Tibial nerve (tissue), 4 donors: ENCODE data around the gene KLC1. TPM values are rescaled to one million over a fixed set of nuclear protein-coding genes. Genes with fewer than 3 reads are reported as not detected.
A peak's percentile ranks its signal among the peaks of the same experiment; 100 is the strongest.

Experiments used
- DNase-seq, 2 donors: peaks; one replicate each; pipeline ENCODE4 v3.0.0-alpha.2; 2019; ENCODE audit warnings: low spot score in 2 of 2
- H3K27ac ChIP-seq, 4 donors: fragments of 200-600 bp; sonication (generic) in 3 of 4; one replicate each; pipeline ENCODE4 v1.5.1; 2017 to 2019; ENCODE audit warnings: mild to moderate bottlenecking in 1 of 4
- H3K27me3 ChIP-seq, 2 donors: fragments of 200-600 bp; sonication (generic) in 1 of 2; one replicate each; pipeline versions ENCODE4 v1.5.1 to v1.6.0; 2017 to 2019
- H3K36me3 ChIP-seq, 3 donors: fragments of 200-600 bp; sonication (generic); one replicate each; pipeline ENCODE4 v1.5.1; 2018 to 2019
- H3K4me1 ChIP-seq, 4 donors: fragments of 200-600 bp; sonication (generic) in 3 of 4; one replicate each; pipeline ENCODE4 v1.5.1; 2017 to 2019
- H3K4me3 ChIP-seq, 4 donors: fragments of 200-600 bp; sonication (generic) in 3 of 4; one replicate each; pipeline ENCODE4 v1.5.1; 2017 to 2019; ENCODE audit warnings: mild to moderate bottlenecking in 1 of 4, moderate library complexity in 1 of 4
- H3K9me3 ChIP-seq, 4 donors: fragments of 200-600 bp; sonication (generic) in 3 of 4; one replicate each; pipeline ENCODE4 v1.5.1; 2017 to 2019
- EP300 ChIP-seq, 2 donors: sonication (generic); formaldehyde crosslinking; IDR thresholded peaks; one replicate each; pipeline ENCODE4 v1.6.1; 2017; ENCODE audit warnings: antibody characterized with exemption in 2 of 2, mild to moderate bottlenecking in 1 of 2
- POLR2A ChIP-seq, 2 donors: fragments of 450-650 bp; IDR thresholded peaks; one replicate each; pipeline ENCODE4 v1.6.1; 2017; ENCODE audit warnings: antibody characterized with exemption in 2 of 2, mild to moderate bottlenecking in 2 of 2, moderate library complexity in 2 of 2
- WGBS, 2 donors: methylation state at CpG; one replicate each; pipeline ENCODE4 v1.1.5; 2018; 5-methylcytosine and 5-hydroxymethylcytosine counted together
- small RNA-seq: library from RNA; depleted of rRNA; stranded (forward); fragments of <200 nt; gene quantifications from one replicate; pipeline ENCODE3, GENCODE V24; 2016
- total RNA-seq, 4 donors: library from RNA; depleted of rRNA; stranded (reverse); fragments of >200 nt; gene quantifications; one replicate each; pipeline ENCODE4 v1.1.0, GENCODE V29; 2016
- TF ChIP-seq, protein P1 (sequence below), 5 experiments: fragments of 200-600 bp in 3 of 5; fragments of 450-650 bp in 2 of 5; sonication (generic) in 3 of 5; IDR thresholded peaks; one replicate each; pipeline ENCODE4 v1.5.1; 2016 to 2019; ENCODE audit warnings: antibody characterized with exemption in 5 of 5, mild to moderate bottlenecking in 3 of 5, moderate library complexity in 2 of 5

The KLC1 gene
- total RNA-seq, 4 donors from 2014 or later: 402 to 561 (median 495) TPM

DNA sequence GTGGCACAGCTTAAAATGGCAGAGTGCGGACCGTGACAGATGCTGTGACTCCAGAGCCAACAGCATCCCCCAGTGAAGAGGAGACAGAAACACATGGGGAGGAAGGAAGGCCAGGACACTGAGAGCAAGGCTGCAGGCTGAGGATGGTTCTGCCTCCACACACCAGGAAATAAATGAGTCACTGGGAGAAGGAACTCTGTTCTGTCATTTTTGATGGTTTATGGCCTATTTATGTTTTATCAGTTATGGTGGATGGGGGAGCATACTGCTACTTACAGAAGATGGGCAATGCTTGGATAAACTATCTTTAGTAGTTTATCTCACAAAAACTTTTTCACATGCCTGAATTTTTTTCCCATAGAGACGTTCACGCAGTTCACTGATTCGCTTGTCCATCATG, 120.4 kb downstream of the KLC1 start:
- H3K36me3 ChIP-seq: peaks cover 0 to 44% (median 0%) of the 10 kb centered on the region in 3 donors
- WGBS, 2 donors: 84 to 92% methylated on average over 5 of the region's 5 CpGs
- no peak for TF ChIP-seq EP300 (IDR thresholded peaks at IDR 0.05)
- TF ChIP-seq, protein P1, sequence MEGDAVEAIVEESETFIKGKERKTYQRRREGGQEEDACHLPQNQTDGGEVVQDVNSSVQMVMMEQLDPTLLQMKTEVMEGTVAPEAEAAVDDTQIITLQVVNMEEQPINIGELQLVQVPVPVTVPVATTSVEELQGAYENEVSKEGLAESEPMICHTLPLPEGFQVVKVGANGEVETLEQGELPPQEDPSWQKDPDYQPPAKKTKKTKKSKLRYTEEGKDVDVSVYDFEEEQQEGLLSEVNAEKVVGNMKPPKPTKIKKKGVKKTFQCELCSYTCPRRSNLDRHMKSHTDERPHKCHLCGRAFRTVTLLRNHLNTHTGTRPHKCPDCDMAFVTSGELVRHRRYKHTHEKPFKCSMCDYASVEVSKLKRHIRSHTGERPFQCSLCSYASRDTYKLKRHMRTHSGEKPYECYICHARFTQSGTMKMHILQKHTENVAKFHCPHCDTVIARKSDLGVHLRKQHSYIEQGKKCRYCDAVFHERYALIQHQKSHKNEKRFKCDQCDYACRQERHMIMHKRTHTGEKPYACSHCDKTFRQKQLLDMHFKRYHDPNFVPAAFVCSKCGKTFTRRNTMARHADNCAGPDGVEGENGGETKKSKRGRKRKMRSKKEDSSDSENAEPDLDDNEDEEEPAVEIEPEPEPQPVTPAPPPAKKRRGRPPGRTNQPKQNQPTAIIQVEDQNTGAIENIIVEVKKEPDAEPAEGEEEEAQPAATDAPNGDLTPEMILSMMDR (IDR thresholded peaks at IDR 0.05): no peak
- H3K4me3 ChIP-seq: no peak overlapping the region
- H3K27me3 ChIP-seq: no peaks in the 10 kb centered on the region
- no peak overlapping the region for H3K27ac ChIP-seq
- no peak for DNase-seq
- H3K9me3 ChIP-seq: no peaks in the 10 kb centered on the region
- H3K4me1 ChIP-seq: no peaks in the 10 kb centered on the region

DNA sequence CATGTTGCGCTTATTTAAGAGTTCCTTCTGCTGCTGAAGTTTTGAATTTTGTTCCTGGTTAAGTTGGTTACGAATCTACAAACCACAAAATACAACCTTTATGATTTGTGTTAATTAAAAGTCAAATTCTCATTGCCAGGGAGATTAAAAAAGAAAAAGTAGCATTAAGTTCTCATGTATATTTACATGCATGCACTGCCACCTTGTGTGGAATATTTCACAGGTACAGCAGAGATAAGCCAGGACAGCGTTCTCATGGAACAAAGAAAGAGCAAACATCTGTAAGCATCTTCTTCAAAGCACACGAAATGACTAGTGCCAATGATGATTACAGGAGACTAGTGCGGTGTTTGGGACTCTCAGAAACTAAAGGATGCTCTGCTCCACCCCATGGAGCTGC, 120.8 kb downstream of the KLC1 start:
- H3K27ac ChIP-seq: no peak overlapping the region
- TF ChIP-seq, protein P1 (IDR thresholded peaks at IDR 0.05): peak in 1 of 5 experiments; percentile 17
- TF ChIP-seq EP300 (IDR thresholded peaks at IDR 0.05) (no peak), POLR2A (IDR thresholded peaks at IDR 0.05) (no peak)

More for the DNA sequence above, 120.8 kb downstream of the KLC1 start:
- Histone ChIP-seq H3K4me1 (no peaks in the 10 kb centered on the region), H3K9me3 (no peaks in the 10 kb centered on the region), H3K27me3 (no peaks in the 10 kb centered on the region), H3K36me3 (peaks cover 0 to 44% (median 0%) of the 10 kb centered on the region in 3 donors), H3K4me3 (no peak overlapping the region)
- DNase-seq: no peak
- 87% methylated on average over 5 of the region's 5 CpGs for WGBS, 2 donors

Small RNA genes within 50 kb of the gene (small RNA-seq; reads per million reads assigned to genes)
- gene RF00019: not detected

Other genes starting within 250 kb of the KLC1 start
- gene MARK3, start 243.8 kb upstream of the KLC1 start, total RNA-seq: 100 to 1,000 TPM; 109 to 143 (median 125) TPM
- gene CKB, start 106.4 kb upstream of the KLC1 start, total RNA-seq: 100 to 1,000 TPM in 3 of 4 donors, 10 to 100 TPM in 1; 75.6 to 249 (median 141) TPM
- gene TRMT61A, start 100.0 kb upstream of the KLC1 start, total RNA-seq: 10 to 100 TPM; 17.9 to 32.4 (median 22.4) TPM
- 10 to 100 TPM; 26.1 to 36.5 (median 31.7) TPM for gene BAG5, start 66.6 kb upstream of the KLC1 start, total RNA-seq
- gene COA8, start 66.3 kb upstream of the KLC1 start, total RNA-seq: 10 to 100 TPM in 3 of 4 donors, 1 to 10 TPM in 1; 7.2 to 31.6 (median 12.3) TPM
- gene XRCC3, start 86.2 kb downstream of the KLC1 start, total RNA-seq: 10 to 100 TPM in 1 of 4 donors, 1 to 10 TPM in 3; 4.0 to 10.7 (median 6.2) TPM
- 100 to 1,000 TPM; 151 to 308 (median 224) TPM for gene ZFYVE21, start 86.6 kb downstream of the KLC1 start, total RNA-seq
- gene PPP1R13B, start 218.4 kb downstream of the KLC1 start, total RNA-seq: 10 to 100 TPM; 10.7 to 48.3 (median 23.3) TPM